Thoracic aorta (tissue), 2 donors: ENCODE results near the gene STRIP2. TPM values are rescaled to one million over a fixed set of nuclear protein-coding genes. Genes with fewer than 3 reads are reported as not detected.

Experiments
- ATAC-seq: fragments of 150-250 bp; one replicate; pipeline ENCODE4 v1.8.0; 2017; ENCODE audit warnings: low read depth; ENCODE audit not compliant: insufficient number of reproducible peaks, low FRiP score
- DNase-seq: peaks from one replicate; pipeline ENCODE4 v3.0.0-alpha.2; 2020; ENCODE audit warnings: low spot score
- H3K27ac ChIP-seq, 2 donors: fragments of 200-600 bp; sonication (generic); 1 replicate in 1 of 2; 2 replicates in 1 of 2; pipeline ENCODE4 v1.5.1; 2016; ENCODE audit warnings: mild to moderate bottlenecking in 2 of 2, moderate library complexity in 2 of 2
- H3K27me3 ChIP-seq: fragments of 200-600 bp; sonication (generic); replicated peaks from 2 replicates; pipeline ENCODE4 v1.6.0; 2016; ENCODE audit warnings: mild to moderate bottlenecking; ENCODE audit not compliant: insufficient read depth
- H3K36me3 ChIP-seq: fragments of 200-600 bp; sonication (generic); one replicate; pipeline ENCODE4 v1.5.1; 2016
- H3K4me1 ChIP-seq, 2 donors: fragments of 200-600 bp; sonication (generic); 1 replicate in 1 of 2; 2 replicates in 1 of 2; pipeline versions ENCODE4 v1.5.1 to v1.6.0; 2016; ENCODE audit warnings: low read depth in 2 of 2, mild to moderate bottlenecking in 1 of 2; ENCODE audit not compliant: control insufficient read depth in 1 of 2
- H3K4me3 ChIP-seq: fragments of 200-600 bp; sonication (generic); 2 replicates; pipeline ENCODE4 v1.5.1; 2016; ENCODE audit warnings: mild to moderate bottlenecking
- H3K9me3 ChIP-seq: fragments of 200-600 bp; sonication (generic); 2 replicates; pipeline ENCODE4 v1.5.1; 2016
- CTCF ChIP-seq: fragments of 200-600 bp; sonication (generic); IDR thresholded peaks from one replicate; pipeline ENCODE4 v1.5.1; 2019; ENCODE audit warnings: antibody characterized with exemption
- total RNA-seq, 2 donors: library from RNA; depleted of rRNA; stranded (reverse); fragments of >200 nt; gene quantifications; one replicate each; pipeline versions ENCODE4 v1.1.0 to v1.2.3, GENCODE V29; 2016

The STRIP2 gene
- total RNA-seq, 2 donors from 2014 or later: 1.1 TPM; not detected in 1

- ATAC-seq (no peak), DNase-seq (no peak)
- Histone ChIP-seq H3K27me3 (no peaks in the 10 kb centered on the region), H3K4me3 (no peak overlapping the region), H3K27ac (no peak overlapping the region), H3K36me3 (no peaks in the 10 kb centered on the region), H3K4me1 (no peaks in the 10 kb centered on the region), H3K9me3 (no peaks in the 10 kb centered on the region)
- TF ChIP-seq CTCF: no peak
Observed at GRCh38 chr7:129535896-129536295, 101.7 kb downstream of the STRIP2 start.

- no peak overlapping the region for H3K4me3 ChIP-seq
- H3K27ac ChIP-seq: no peak overlapping the region
- H3K36me3 ChIP-seq: no peaks in the 10 kb centered on the region
- H3K9me3 ChIP-seq: no peaks in the 10 kb centered on the region
- H3K27me3 ChIP-seq: no peaks in the 10 kb centered on the region
- no peaks in the 10 kb centered on the region for H3K4me1 ChIP-seq
- no peak for ATAC-seq
- TF ChIP-seq CTCF: no peak
- no peak for DNase-seq
Observed at GRCh38 chr7:129536323-129536722, 102.1 kb downstream of the STRIP2 start.

Other genes with a start within 250 kb of the STRIP2 start
- gene SMO, start 245.8 kb upstream of the STRIP2 start, total RNA-seq: 10 to 100 TPM in 1 of 2 donors, 1 to 10 TPM in 1; 8.7 to 16.4 TPM
- gene AHCYL2, start 209.4 kb upstream of the STRIP2 start, total RNA-seq: 10 to 100 TPM; 28.3 to 31.4 TPM
- not detected for gene SMKR1, start 68.1 kb downstream of the STRIP2 start, total RNA-seq
- 10 to 100 TPM; 19.2 to 37.6 TPM for gene NRF1, start 177.3 kb downstream of the STRIP2 start, total RNA-seq